ENCODE measurements around the gene TREML1. TPM values are rescaled to one million over a fixed set of nuclear protein-coding genes. Genes with fewer than 3 reads are reported as not detected.

TREML1 gene
- total and polyA plus RNA-seq, 9 of the 15 experiments (the other 6 are each of a cell fraction or from before 2014, with no cell fraction given): not detected

GRCh38 chr6:41186031-41186562 lies 31.9 kb upstream of the TREML1 start (continued):
- TF ChIP-seq ZNF436 (CRISPR knock-in tag; IDR thresholded peaks at IDR 0.05): no peak
- TF ChIP-seq TRIM28 (IDR thresholded peaks at IDR 0.05): no peak
- no peak for TF ChIP-seq ZNF165 (CRISPR knock-in tag; IDR thresholded peaks at IDR 0.05; ENCODE audit: borderline replicate concordance)
- no peak for TF ChIP-seq ADNP (tag; IDR thresholded peaks at IDR 0.05)
- no peak for TF ChIP-seq E2F1 (CRISPR knock-in tag; IDR thresholded peaks at IDR 0.05)
- no peak for TF ChIP-seq CBFA2T2 (conservative IDR thresholded peaks at IDR 0.05)

- no peak overlapping the region for H2AFZ ChIP-seq (ENCODE audit: low read depth, low read length)
- BruUV-seq (replicated peaks): no TSS peak
- no peaks in the 10 kb centered on the region for H3K9me3 ChIP-seq (replicated peaks; ENCODE audit: control insufficient read depth, insufficient read depth, low read depth, low read length)
- ChIA-PET POLR2A (interaction anchor here (0.8 kb wide), 1 partner anchor 82 kb away, joined by 6 read pairs; no protein-coding TSS in a partner anchor), CTCF (ENCODE audit: low intra/inter-chr PET ratio) (no interaction called here)
- WGBS (ENCODE audit: insufficient coverage, low coverage, missing lambda C conversion rate): 4% methylated on average over 7 of the region's 7 CpGs
- FAIRE-seq (no peak), ATAC-seq (no peak), DNase-seq (ENCODE audit: extremely low read depth in 1 of 4, low spot score in 3 of 4) (no peak)
- no peaks in the 10 kb centered on the region for H3K79me2 ChIP-seq (ENCODE audit: control insufficient read depth, insufficient read depth, low read length)
- H3K4me3 ChIP-seq: no peak overlapping the region
- intact Hi-C loops (cut with micrococcal nuclease) (loop anchor here (5.0 kb wide), 1 partner anchor 92 kb away; no protein-coding TSS in a partner anchor), in situ Hi-C loops (cut with MboI) (no loop called here)
- H3K4me2 ChIP-seq (ENCODE audit: insufficient read depth, low read length): no peak overlapping the region
- no peak overlapping the region for H3K27ac ChIP-seq (ENCODE audit: extremely low read depth, low read depth, low read length)
- H3K36me3 ChIP-seq (ENCODE audit: control insufficient read depth, insufficient read depth, low read length): no peaks in the 10 kb centered on the region
- no peaks in the 10 kb centered on the region for H3K9me1 ChIP-seq (ENCODE audit: control insufficient read depth, insufficient read depth, low read length)
- TF ChIP-seq MTA3 (IDR thresholded peaks at IDR 0.05; ENCODE audit: borderline replicate concordance) (no peak), SRF (CRISPR knock-in tag; IDR thresholded peaks at IDR 0.05) (no peak), SUPT5H (IDR thresholded peaks at IDR 0.05) (no peak), PPARD (CRISPR knock-in tag; IDR thresholded peaks at IDR 0.05) (no peak), ZNF133 (CRISPR knock-in tag; IDR thresholded peaks at IDR 0.05) (no peak), MNT (conservative IDR thresholded peaks at IDR 0.05) (no peak), HNRNPH1 (optimal IDR thresholded peaks at IDR 0.05; ENCODE audit: low read depth, low read length) (no peak), CBFA2T3 (IDR thresholded peaks at IDR 0.05) (no peak), HMGN3 (IDR thresholded peaks at IDR 0.05; ENCODE audit: borderline replicate concordance, extremely low read depth, insufficient read length, low read depth, low read length) (no peak), ETV1 (tag; conservative IDR thresholded peaks at IDR 0.05; ENCODE audit: low read depth) (no peak), STAG1 (CRISPR knock-in tag; IDR thresholded peaks at IDR 0.05; ENCODE audit: borderline replicate concordance) (no peak), HNRNPL (IDR thresholded peaks at IDR 0.05; ENCODE audit: low read depth, low read length) (no peak), BRD9 (IDR thresholded peaks at IDR 0.05; ENCODE audit: low read depth, partially characterized antibody) (no peak)
- peaks cover 4 to 16% of the 10 kb centered on the region in 2 experiments; a peak in 4 of 5 replicates for H3K27me3 ChIP-seq (ENCODE audit: control insufficient read depth in 2 of 2, insufficient read depth in 2 of 2, low read length in 2 of 2)
- H4K20me1 ChIP-seq (replicated peaks; ENCODE audit: control insufficient read depth, insufficient read depth, low read length): no peaks in the 10 kb centered on the region; the same call in 1 of the 2 replicates
- H3K9ac ChIP-seq (ENCODE audit: insufficient read depth in 1 of 2, low read depth in 2 of 2, low read length in 2 of 2): no peak overlapping the region
- H3K4me1 ChIP-seq (replicated peaks in 1 of 2; ENCODE audit: control insufficient read depth in 2 of 2, insufficient read depth in 2 of 2, low read length in 2 of 2): peaks cover 0 to 4% of the 10 kb centered on the region in 2 experiments; a peak in 2 of 5 replicates
Observed at GRCh38 chr6:41184761-41185160, 30.6 kb upstream of the TREML1 start.

Measured in K562 (cell line).